ENCODE results near the gene VPS41. TPM values are rescaled to one million over a fixed set of nuclear protein-coding genes. Genes with fewer than 3 reads are reported as not detected.

VPS41 gene
- total and polyA plus RNA-seq, 2 of the 13 experiments (the other 11 are each of a cell fraction or from before 2014, with no cell fraction given) = 12.1 to 43.4 TPM

DNA sequence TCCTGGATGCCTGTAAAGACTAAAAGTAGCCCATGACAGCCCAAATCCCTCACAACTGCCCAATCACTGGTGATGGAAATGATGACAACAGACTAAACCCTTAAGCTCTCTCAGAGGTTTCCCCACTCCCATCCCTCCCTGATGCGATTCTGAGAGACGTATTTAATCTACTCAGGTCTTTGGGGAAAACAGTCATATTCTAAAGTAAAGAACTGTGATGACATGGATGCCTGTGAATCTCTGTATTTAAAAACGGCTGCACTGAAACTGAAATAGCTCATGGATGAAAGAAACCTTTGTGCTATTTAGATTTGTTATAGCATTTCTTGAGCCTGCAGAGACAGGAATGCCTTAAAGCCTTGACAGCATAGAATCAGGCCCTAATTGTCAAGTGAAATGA is 28.5 kb downstream of the VPS41 start:
- Histone ChIP-seq H3K4me3 (replicated peaks in 1 of 3; ENCODE audit: insufficient read depth in 1 of 3, low read depth in 2 of 3, low read length in 3 of 3) (no peak overlapping the region), H3K27me3 (ENCODE audit: control insufficient read depth in 1 of 2, insufficient read depth in 2 of 2, low read length in 2 of 2) (no peaks in the 10 kb centered on the region), H3K9ac (ENCODE audit: insufficient read depth, low read depth, low read length) (no peak overlapping the region), H3K4me2 (ENCODE audit: low read depth, low read length) (no peak overlapping the region), H4K20me1 (ENCODE audit: insufficient read depth, low read length) (no peaks in the 10 kb centered on the region), H3K9me3 (ENCODE audit: low read length) (no peaks in the 10 kb centered on the region), H3K79me2 (ENCODE audit: insufficient read depth, low read length) (no peaks in the 10 kb centered on the region), H3K36me3 (replicated peaks in 1 of 2; ENCODE audit: control insufficient read depth in 1 of 2, insufficient read depth in 2 of 2, low read length in 2 of 2) (no peaks in the 10 kb centered on the region), H2AFZ (ENCODE audit: low read length) (no peak overlapping the region), H3K4me1 (ENCODE audit: insufficient read depth, low read length) (no peaks in the 10 kb centered on the region), H3K27ac (ENCODE audit: extremely low read length, insufficient read depth, low read length) (no peak overlapping the region)
- DNase-seq (ENCODE audit: low spot score) (no peak), FAIRE-seq (no peak), ATAC-seq (no peak)
- no TSS peak for BruUV-seq (replicated peaks)
- CTCF ChIA-PET (ENCODE audit: low intra/inter-chr PET ratio, low total read pairs) = no interaction called here
- in situ Hi-C loops (cut with HindIII; ENCODE audit: extremely low pct_ligation_motif_present, low pct_unique_long_range_greater_than_20kb) = no loop called here
- POLR2A ChIA-PET = no interaction called here
- TF ChIP-seq ZMYM2 (CRISPR knock-in tag; IDR thresholded peaks at IDR 0.05) = no peak
- TF ChIP-seq ELF3 (CRISPR knock-in tag; IDR thresholded peaks at IDR 0.05) = no peak
- no peak for TF ChIP-seq ZNF430 (CRISPR knock-in tag; IDR thresholded peaks at IDR 0.05)
- TF ChIP-seq ZNF33A (CRISPR knock-in tag; IDR thresholded peaks at IDR 0.05; ENCODE audit: borderline replicate concordance) = no peak
- TF ChIP-seq, protein P1, sequence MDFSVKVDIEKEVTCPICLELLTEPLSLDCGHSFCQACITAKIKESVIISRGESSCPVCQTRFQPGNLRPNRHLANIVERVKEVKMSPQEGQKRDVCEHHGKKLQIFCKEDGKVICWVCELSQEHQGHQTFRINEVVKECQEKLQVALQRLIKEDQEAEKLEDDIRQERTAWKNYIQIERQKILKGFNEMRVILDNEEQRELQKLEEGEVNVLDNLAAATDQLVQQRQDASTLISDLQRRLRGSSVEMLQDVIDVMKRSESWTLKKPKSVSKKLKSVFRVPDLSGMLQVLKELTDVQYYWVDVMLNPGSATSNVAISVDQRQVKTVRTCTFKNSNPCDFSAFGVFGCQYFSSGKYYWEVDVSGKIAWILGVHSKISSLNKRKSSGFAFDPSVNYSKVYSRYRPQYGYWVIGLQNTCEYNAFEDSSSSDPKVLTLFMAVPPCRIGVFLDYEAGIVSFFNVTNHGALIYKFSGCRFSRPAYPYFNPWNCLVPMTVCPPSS (IDR thresholded peaks at IDR 0.05) = no peak
- no peak for TF ChIP-seq PITX1 (CRISPR knock-in tag; IDR thresholded peaks at IDR 0.05)
- TF ChIP-seq, protein P2, sequence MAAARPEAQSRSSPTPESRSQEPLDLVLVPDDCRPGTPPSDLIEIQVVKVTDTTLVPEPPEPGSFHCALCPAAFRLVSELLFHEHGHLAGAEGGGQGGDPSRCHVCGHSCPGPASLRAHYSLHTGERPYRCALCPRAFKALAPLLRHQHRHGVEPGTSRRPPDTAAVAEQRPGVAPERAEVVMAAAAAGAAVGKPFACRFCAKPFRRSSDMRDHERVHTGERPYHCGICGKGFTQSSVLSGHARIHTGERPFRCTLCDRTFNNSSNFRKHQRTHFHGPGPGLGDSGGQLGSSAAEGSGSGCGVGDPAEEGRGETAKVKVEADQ (CRISPR knock-in tag; IDR thresholded peaks at IDR 0.05; ENCODE audit: borderline replicate concordance) = no peak
- no peak for TF ChIP-seq JARID2 (CRISPR knock-in tag; IDR thresholded peaks at IDR 0.05; ENCODE audit: insufficient replicate concordance)
- no peak for TF ChIP-seq BRD4 (CRISPR knock-in tag; IDR thresholded peaks at IDR 0.05)
- no peak for TF ChIP-seq ZNF34 (CRISPR knock-in tag; IDR thresholded peaks at IDR 0.05; ENCODE audit: borderline replicate concordance)
- no peak for TF ChIP-seq ZNF329 (CRISPR knock-in tag; IDR thresholded peaks at IDR 0.05; ENCODE audit: low read depth)
- TF ChIP-seq, protein P3, sequence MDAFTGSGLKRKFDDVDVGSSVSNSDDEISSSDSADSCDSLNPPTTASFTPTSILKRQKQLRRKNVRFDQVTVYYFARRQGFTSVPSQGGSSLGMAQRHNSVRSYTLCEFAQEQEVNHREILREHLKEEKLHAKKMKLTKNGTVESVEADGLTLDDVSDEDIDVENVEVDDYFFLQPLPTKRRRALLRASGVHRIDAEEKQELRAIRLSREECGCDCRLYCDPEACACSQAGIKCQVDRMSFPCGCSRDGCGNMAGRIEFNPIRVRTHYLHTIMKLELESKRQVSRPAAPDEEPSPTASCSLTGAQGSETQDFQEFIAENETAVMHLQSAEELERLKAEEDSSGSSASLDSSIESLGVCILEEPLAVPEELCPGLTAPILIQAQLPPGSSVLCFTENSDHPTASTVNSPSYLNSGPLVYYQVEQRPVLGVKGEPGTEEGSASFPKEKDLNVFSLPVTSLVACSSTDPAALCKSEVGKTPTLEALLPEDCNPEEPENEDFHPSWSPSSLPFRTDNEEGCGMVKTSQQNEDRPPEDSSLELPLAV (CRISPR knock-in tag; conservative IDR thresholded peaks at IDR 0.05; ENCODE audit: low read depth) = no peak
- no peak for TF ChIP-seq ZNF12 (CRISPR knock-in tag; IDR thresholded peaks at IDR 0.05)
- TF ChIP-seq, protein P4, sequence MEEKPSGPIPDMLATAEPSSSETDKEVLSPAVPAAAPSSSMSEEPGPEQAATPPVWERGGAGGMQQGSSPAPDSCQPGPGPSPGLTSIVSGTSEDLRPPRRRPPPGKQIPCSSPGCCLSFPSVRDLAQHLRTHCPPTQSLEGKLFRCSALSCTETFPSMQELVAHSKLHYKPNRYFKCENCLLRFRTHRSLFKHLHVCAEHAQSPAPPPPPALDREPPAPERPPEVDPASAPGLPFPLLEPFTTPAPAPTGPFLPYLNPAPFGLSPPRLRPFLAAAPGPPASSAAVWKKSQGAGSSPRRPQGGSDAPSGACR (CRISPR knock-in tag; IDR thresholded peaks at IDR 0.05) = no peak
- no peak for TF ChIP-seq ZSCAN20 (CRISPR knock-in tag; IDR thresholded peaks at IDR 0.05; ENCODE audit: borderline replicate concordance)
- 93% methylated on average over 3 of the region's 3 CpGs for WGBS (ENCODE audit: low lambda C conversion rate)
- intact Hi-C loops (cut with micrococcal nuclease; ENCODE audit: unreplicated experiment) = no loop called here

Data from HepG2 (cell line).